ENCODE measurements around the gene ZNF710.

- TF ChIP-seq POLR2AphosphoS5 (IDR thresholded peaks at IDR 0.05) (no peak), CTCF (IDR thresholded peaks at IDR 0.05) (no peak), POLR2A (IDR thresholded peaks at IDR 0.05; ENCODE audit: low read depth) (no peak)
Measured at GRCh38 chr15:90085565-90085964, 84.4 kb downstream of the ZNF710 start.

All from esophagus muscularis mucosa (tissue), 3 donors.